Measurements from ENCODE around the gene RIN2.
A peak's percentile ranks its signal among the peaks of the same experiment; 100 is the strongest.

RIN2 gene

DNA sequence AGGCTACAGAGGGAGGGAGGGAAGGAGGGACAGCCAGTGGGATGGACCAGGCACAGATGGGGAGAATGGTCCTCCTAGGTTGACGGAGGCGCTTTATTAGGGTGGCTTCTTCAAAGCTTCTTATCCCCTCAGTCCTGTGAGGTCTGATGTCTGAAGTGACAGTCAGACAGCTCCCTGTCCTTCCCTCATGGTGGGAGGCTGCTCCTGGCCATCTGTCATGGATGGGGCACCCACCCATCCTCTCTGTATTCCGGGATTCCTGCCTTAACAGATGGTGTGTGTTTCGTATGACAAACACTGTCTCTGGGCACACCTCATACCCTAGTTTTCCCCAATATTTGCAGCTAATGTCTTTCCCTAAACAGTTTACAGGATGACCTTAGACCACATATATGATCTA, 7.9 kb downstream of the RIN2 start:
- DNase-seq = no peak

- no peak for DNase-seq
Measured at GRCh38 chr20:19767070-19767469, 9.0 kb downstream of the RIN2 start.

GRCh38 chr20:19768325-19768842, 10.3 kb downstream of the RIN2 start:
- no peak for DNase-seq

DNA sequence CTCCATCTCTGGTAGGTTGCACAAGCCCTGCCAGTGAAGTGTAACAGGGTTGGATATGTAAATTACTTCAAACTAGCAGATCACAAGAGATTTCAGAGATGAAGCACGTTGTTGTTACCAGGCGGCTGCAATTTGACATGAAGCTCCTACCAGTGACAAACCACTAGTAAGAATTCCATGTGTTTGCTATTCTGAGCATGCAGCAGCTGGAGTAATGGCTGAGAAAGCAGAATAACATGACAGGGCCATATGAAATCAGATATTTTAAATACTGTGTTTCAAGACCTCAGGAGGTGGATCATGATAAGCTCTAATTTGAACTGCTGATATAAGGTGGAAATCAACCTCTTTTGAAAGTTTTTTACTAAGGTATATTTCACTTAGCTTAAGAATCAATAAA, 11.4 kb downstream of the RIN2 start:
- DNase-seq = no peak

GRCh38 chr20:19770375-19770774, 12.3 kb downstream of the RIN2 start:
- DNase-seq = no peak

- DNase-seq = no peak
Measured at GRCh38 chr20:19771031-19771430, 13.0 kb downstream of the RIN2 start.

GRCh38 chr20:19773471-19773870, 15.4 kb downstream of the RIN2 start:
- no peak for DNase-seq

DNA sequence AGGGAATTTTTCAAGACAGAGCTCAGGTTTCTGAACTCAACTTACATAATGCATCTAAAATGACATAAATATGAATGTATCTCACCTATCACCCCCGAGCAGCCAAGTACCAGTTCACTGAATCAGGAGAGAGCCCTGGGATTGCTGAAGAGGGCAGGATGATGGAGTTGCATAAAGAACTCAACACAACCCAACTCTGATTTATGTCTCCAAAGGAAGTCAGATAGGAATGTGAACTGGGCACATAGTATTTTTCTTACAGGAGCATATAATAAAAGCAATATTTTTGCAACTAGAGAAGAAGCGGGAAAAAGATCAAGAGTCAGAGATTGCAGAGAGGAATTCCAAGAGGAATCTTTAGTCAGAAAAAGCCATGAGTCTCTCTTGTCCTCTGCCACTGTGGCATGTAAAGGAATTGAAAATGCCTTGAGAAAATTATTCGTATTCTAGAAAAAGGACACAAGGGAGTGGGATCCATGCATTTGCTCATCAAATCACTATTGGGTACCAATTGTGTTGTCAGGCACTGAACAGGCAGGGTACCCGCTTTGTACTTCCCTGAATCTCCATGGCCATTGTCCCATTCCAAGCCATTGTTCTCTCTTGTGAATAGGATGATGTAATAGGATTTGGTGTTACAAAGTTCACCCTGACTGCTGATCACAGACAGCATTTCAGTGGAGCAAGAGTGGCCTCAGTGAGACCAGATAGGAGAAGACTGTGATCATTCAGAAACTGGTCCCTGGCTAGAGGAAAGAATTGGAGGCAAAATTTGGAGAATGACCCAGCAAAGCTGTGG, 16.3 kb downstream of the RIN2 start:
- no peak for DNase-seq

GRCh38 chr20:19775353-19776253, 17.5 kb downstream of the RIN2 start:
- no peak for DNase-seq

DNA sequence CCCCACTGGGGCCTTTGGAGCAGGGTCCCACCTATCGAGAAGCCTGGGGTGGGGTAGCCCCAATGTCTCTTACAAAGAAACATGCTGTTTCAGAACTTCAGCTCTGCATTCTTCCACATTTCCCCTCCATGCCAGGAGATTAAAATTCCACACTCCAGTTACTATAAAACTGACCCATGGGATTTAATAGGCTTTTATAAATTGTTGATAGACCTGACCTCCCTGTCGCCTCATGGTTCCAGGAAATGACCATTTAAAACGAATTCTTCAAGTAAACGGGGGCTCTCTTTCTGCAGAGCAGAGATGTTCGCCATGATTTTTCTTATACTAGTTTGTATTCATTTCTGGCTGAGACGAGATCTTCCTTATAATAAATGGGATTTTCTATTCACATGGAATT, 19.3 kb downstream of the RIN2 start:
- DNase-seq = no peak

DNA sequence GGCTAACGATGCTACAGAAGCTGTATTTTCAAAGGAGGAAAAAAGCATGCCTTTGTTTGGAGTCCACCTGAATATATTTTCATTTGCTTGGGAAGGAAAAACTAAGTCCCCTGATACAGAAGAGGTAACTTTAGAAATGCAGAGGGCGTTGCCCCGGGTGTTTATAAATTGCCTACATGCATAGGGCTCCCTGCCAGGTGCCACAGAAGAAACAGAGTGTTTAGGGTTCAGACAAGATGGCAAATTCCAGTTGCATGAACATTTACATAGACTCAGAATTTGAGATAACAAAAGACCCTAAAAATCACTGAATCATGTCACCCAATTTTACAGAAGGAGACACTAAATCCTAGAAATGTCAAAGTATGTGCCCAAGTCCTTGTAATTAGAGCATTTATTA, 19.9 kb downstream of the RIN2 start:
- no peak for DNase-seq

DNA sequence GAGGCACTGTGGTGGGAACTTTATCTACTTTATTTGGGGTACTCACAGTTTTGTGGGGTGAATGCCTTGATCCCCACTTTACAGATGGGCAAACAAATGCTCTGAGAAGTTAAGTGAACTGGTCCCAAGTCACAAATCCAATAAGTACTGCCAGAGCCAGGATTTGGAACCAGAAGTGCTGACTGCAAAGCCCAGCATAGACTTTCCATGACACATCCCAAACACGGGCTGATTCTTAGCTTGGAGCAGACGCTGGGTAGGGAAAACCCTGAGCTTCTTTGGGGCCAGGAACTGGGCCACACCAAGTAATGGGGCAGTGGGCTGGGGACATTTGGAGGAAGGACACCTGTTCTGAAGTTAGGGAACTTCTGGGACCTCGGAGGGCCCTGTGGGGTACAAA, 20.3 kb downstream of the RIN2 start:
- no peak for DNase-seq

- DNase-seq = no peak
Measured at GRCh38 chr20:19779634-19780033, 21.6 kb downstream of the RIN2 start.

DNA sequence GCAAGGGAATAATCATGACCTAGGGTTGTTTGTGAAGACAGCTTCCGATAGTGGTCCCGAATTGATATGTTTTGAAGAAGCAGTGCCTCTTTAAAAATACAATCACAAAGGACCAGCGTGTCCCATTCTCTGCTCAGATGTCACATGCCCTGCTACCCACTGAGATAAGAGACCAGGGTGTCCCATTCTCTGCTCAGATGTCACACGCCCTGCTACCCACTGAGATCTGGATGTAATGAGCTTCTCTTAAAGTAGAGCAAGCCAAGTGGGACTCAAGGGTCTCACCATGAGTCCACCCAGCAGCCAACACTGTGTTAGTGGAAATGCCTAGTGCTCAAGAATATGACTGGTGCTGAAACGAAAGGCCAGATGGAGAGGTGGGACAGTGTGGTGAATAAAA, 22.2 kb downstream of the RIN2 start:
- DNase-seq = no peak

- DNase-seq = no peak
Measured at GRCh38 chr20:19781235-19781634, 23.2 kb downstream of the RIN2 start.

DNA sequence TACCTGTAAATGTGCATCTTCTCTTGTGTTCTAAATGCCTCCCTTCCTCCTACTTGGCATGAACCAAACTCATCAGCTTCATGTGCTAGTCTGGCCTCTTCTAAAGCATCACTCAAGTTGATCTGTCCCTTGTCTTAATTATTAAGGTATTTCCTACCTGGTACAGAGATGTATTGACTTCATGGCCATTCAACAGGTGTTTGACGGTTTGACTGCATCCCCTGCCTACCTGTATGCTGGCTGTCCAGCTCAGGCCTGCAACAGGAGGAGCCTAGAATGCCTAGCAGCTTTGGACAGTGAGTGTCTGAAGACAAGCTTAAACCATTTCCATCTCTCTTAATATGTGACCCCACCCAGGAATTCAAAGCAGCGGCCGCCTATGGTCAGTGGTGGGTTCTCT, 24.6 kb downstream of the RIN2 start:
- no peak for DNase-seq

DNA sequence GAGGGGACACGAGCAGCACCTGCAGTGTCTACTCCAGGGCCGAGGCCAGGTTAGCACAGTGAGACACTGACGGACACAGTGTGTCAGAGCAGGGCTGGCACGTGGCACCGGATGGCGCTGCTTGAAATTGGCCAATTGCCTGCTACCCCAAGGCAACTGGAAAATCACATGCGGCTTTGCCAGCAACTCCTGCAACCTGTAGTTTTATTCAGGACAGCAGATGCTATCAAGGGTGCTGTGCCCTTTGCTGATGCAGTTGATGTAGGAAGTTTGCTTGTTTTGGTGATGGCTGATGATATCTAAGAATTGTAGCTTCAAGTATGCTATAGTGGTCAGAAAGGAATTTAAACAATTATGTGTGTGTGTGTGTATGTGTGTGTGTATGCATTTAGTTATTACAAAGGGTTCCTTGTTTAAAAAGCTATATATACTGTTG, 25.9 kb downstream of the RIN2 start:
- no peak for DNase-seq

GRCh38 chr20:19784511-19785172, 26.6 kb downstream of the RIN2 start:
- peak; percentile 73 for DNase-seq

- no peak for DNase-seq
Measured at GRCh38 chr20:19785173-19785982, 27.3 kb downstream of the RIN2 start.

DNA sequence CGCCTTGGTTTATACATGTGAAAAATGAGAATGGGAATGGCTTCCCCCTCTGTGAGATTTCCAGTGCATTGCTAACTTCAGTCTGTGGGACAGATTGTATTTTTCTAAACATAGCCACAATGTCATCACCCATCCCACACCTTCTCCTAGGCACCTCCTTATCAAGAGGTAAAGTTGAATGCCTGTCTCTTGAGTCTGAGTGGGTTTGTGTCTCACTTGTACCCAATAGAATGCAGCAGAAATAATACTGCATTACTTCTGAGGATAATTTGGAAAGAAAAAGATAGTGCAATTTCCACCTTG, 27.9 kb downstream of the RIN2 start:
- no peak for DNase-seq

DNA sequence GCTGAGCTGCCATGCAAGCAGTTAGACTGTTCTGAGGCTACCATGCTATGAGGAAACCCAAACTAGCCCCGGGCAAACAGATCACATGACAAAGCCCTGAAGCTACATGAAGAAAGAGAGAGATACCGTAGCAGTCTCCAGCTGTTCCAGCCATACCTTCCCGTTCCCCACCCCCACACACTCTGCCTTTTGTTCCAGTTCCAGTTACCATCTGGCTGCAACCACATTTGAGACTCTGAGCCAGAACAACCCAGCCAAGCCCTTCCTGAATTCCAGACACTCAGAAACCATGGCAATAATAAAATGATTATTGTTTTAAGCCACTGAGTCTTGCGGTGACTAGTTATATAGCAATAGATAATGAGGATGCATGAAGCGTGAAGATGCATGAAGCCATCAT, 28.3 kb downstream of the RIN2 start:
- no peak for DNase-seq

DNA sequence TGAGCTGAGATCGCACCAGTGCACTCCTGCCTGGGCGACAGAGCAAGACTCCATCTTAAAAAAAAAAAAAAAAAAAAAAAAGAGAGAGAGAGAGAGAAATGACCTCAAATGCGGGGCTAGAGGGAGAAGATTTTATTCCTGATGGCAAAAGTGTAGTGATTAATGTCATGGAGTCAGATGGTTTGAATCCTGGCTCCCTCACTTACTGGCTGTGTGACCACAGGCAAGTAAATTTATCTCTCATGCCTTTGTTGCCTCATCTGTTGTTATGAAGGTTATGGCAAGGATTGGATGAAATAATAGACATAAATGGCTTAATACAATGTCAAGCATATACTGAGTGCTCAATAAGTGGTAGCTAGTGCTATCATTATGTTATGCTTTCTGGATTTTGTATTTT, 29.3 kb downstream of the RIN2 start:
- no peak for DNase-seq

- no peak for DNase-seq
Measured at GRCh38 chr20:19789009-19789408, 31.0 kb downstream of the RIN2 start.

Data from NCI-H1436 (cell line).